Measurements from ENCODE around the gene SLC25A1. TPM values are rescaled to one million over a fixed set of nuclear protein-coding genes. Genes with fewer than 3 reads are reported as not detected.

SLC25A1 gene
- 94.4 and 104 TPM in 2 replicates for total RNA-seq

GRCh38 chr22:19178657-19179496 lies at the start of gene SLC25A1:
Gene SLC25A1 (minus strand): TSS chr22:19178736. CDS start chr22:19178673, 63 bp downstream.

GRCh38 chr22:19149991-19150390 lies 28.5 kb downstream of the SLC25A1 start, which contains the start of gene GSC2:
Gene GSC2 (minus strand): TSS chr22:19150292. CDS start chr22:19150283, 9 bp downstream.

GRCh38 chr22:19130959-19131684 lies 47.4 kb downstream of the SLC25A1 start, which contains the start of gene TSSK2:
Gene TSSK2 (plus strand): TSS chr22:19131308. CDS start chr22:19131400, 92 bp downstream.

Other genes starting within 250 kb of the SLC25A1 start
- 0.20 and 0.37 TPM in 2 replicates for gene PRODH, start 242.4 kb downstream of the SLC25A1 start, total RNA-seq
- 40.4 and 43.2 TPM in 2 replicates for gene DGCR2, start 56.3 kb downstream of the SLC25A1 start, total RNA-seq
- gene TSSK2, start 47.4 kb downstream of the SLC25A1 start, total RNA-seq, result not detected in 2 replicates
- 15.8 and 16.5 TPM in 2 replicates for gene ESS2, start 34.1 kb downstream of the SLC25A1 start, total RNA-seq
- not detected in 2 replicates for gene GSC2, start 28.4 kb downstream of the SLC25A1 start, total RNA-seq
- 7.4 and 9.6 TPM in 2 replicates for gene CLTCL1, start 113.0 kb upstream of the SLC25A1 start, total RNA-seq

Measured in subcutaneous preadipocyte (primary cell).